GM12878 (cell line): ENCODE results near the gene NAA60. TPM values are rescaled to one million over a fixed set of nuclear protein-coding genes. Genes with fewer than 3 reads are reported as not detected.

ENCODE experiments used
- BMI1 ChIP-seq: fragments of 450-650 bp; IDR thresholded peaks from 2 replicates; pipeline ENCODE4 v1.6.1; 2016; ENCODE audit warnings: mild to moderate bottlenecking, moderate library complexity, borderline replicate concordance
- CEBPB ChIP-seq, 2 experiments: fragments of 150-350 bp in 1 of 2; IDR thresholded peaks; 2 replicates each; pipeline ENCODE4 v1.6.1; 2012 to 2014; ENCODE audit warnings: low read depth in 2 of 2, low read length in 2 of 2, borderline replicate concordance in 1 of 2, inconsistent platforms in 1 of 2
- CHD4 ChIP-seq: fragments of 200-600 bp; sonication (generic); IDR thresholded peaks from 2 replicates; pipeline ENCODE4 v1.6.1; 2016; ENCODE audit warnings: mild to moderate bottlenecking
- DPF2 ChIP-seq: fragments of 450-650 bp; IDR thresholded peaks from 2 replicates; pipeline ENCODE4 v1.6.1; 2017; ENCODE audit warnings: mild to moderate bottlenecking
- EP300 ChIP-seq, 2 experiments: fragments of 150-350 bp in 1 of 2; IDR thresholded peaks; 2 replicates each; pipeline ENCODE4 v1.6.1; 2011 to 2012; ENCODE audit warnings: low read depth in 2 of 2, low read length in 2 of 2, borderline replicate concordance in 1 of 2, improper control_type of control experiment in 1 of 2, inconsistent platforms in 1 of 2; ENCODE audit not compliant: control insufficient read depth in 1 of 2
- FOXM1 ChIP-seq: IDR thresholded peaks from 2 replicates; pipeline ENCODE4 v1.6.1; 2012; ENCODE audit warnings: low read depth, mild to moderate bottlenecking, inconsistent platforms, low read length, moderate library complexity
- GATAD2B ChIP-seq: fragments of 450-650 bp; conservative IDR thresholded peaks from 2 replicates; pipeline ENCODE4 v1.6.1; 2017; ENCODE audit warnings: low read depth, mild to moderate bottlenecking, moderate library complexity
- MEF2A ChIP-seq: IDR thresholded peaks from 2 replicates; pipeline ENCODE4 v1.6.1; 2011; ENCODE audit warnings: low read depth, mild to moderate bottlenecking, low read length, moderate library complexity; ENCODE audit not compliant: insufficient read depth
- NFIC ChIP-seq: IDR thresholded peaks from 2 replicates; pipeline ENCODE4 v1.6.1; 2012; ENCODE audit warnings: low read depth, mild to moderate bottlenecking, inconsistent platforms, low read length, moderate library complexity
- NFXL1 ChIP-seq: fragments of 450-650 bp; IDR thresholded peaks from 2 replicates; pipeline ENCODE4 v1.6.1; 2017; ENCODE audit warnings: antibody characterized with exemption, mild to moderate bottlenecking, borderline replicate concordance
- NR2F1 ChIP-seq: fragments of 450-650 bp; conservative IDR thresholded peaks from 2 replicates; pipeline ENCODE4 v1.6.1; 2017; ENCODE audit warnings: mild to moderate bottlenecking
- PAX5 ChIP-seq: IDR thresholded peaks from 2 replicates; pipeline ENCODE4 v1.6.1; 2011; ENCODE audit warnings: low read depth, low read length, borderline replicate concordance
- SREBF1 ChIP-seq: IDR thresholded peaks from 2 replicates; pipeline ENCODE4 v1.6.1; 2012; ENCODE audit warnings: mild to moderate bottlenecking, low read length
- SRF ChIP-seq, 2 experiments: IDR thresholded peaks; 2 replicates each; pipeline ENCODE4 v1.6.1; 2011; ENCODE audit warnings: low read depth in 2 of 2, low read length in 2 of 2, mild to moderate bottlenecking in 1 of 2, moderate library complexity in 1 of 2
- STAT1 ChIP-seq: fragments of 450-650 bp; conservative IDR thresholded peaks from 2 replicates; pipeline ENCODE4 v1.6.1; 2014; ENCODE audit warnings: antibody characterized with exemption, mild to moderate bottlenecking
- ZBED1 ChIP-seq: IDR thresholded peaks from 2 replicates; pipeline ENCODE4 v1.6.1; 2016; ENCODE audit warnings: borderline replicate concordance
- polyA plus RNA-seq, 11 experiments: library from polyadenylated mRNA; depleted of rRNA in 4 of 11; unstranded in 6 of 11; stranded (reverse) in 5 of 11; fragments of >200 nt; fragmentation: Nextera tagmentation in 4 of 11; fragmentation: Illumina TruSeq in 1 of 11; extraction: Ambion mirVana in 4 of 11; extraction: Trizol in 1 of 11; gene quantifications; 1 replicate in 1 of 11; 2 replicates in 10 of 11; pipeline versions ENCODE4 v1.2.1 to v1.2.3, GENCODE V29; 2011 to 2016; ENCODE audit warnings: inconsistent platforms in 2 of 11, missing spikeins in 2 of 11, low read depth in 1 of 11
- total RNA-seq, 4 experiments: library from RNA; depleted of rRNA in 3 of 4; stranded (reverse); fragments of >200 nt in 3 of 4; fragmentation: Illumina TruSeq in 1 of 4; extraction: Trizol in 1 of 4; gene quantifications; 2 replicates each; pipeline versions ENCODE4 v1.2.1 to v1.2.3, GENCODE V29; 2013 to 2021
- TF ChIP-seq, protein P1 (sequence below): IDR thresholded peaks from 2 replicates; pipeline ENCODE4 v1.6.1; 2011; ENCODE audit warnings: mild to moderate bottlenecking, low read depth, low read length, moderate library complexity; ENCODE audit not compliant: insufficient replicate concordance
- TF ChIP-seq, protein P2 (sequence below): IDR thresholded peaks from 2 replicates; pipeline ENCODE4 v1.6.1; 2012; ENCODE audit warnings: low read depth, low read length, improper control_type of control experiment
- TF ChIP-seq, protein P3 (sequence below): fragments of 150-350 bp; IDR thresholded peaks from 2 replicates; pipeline ENCODE4 v1.6.1; 2016; ENCODE audit warnings: low read depth, low read length
- TF ChIP-seq, protein P4 (sequence below): fragments of 450-650 bp; IDR thresholded peaks from 2 replicates; pipeline ENCODE4 v1.6.1; 2017; ENCODE audit warnings: antibody characterized with exemption, mild to moderate bottlenecking, moderate library complexity

NAA60 gene
- total and polyA plus RNA-seq, 10 of the 15 experiments (the other 5 are each of a cell fraction or from before 2014, with no cell fraction given) = 6.2 to 43.1 (median 34.6) TPM

DNA sequence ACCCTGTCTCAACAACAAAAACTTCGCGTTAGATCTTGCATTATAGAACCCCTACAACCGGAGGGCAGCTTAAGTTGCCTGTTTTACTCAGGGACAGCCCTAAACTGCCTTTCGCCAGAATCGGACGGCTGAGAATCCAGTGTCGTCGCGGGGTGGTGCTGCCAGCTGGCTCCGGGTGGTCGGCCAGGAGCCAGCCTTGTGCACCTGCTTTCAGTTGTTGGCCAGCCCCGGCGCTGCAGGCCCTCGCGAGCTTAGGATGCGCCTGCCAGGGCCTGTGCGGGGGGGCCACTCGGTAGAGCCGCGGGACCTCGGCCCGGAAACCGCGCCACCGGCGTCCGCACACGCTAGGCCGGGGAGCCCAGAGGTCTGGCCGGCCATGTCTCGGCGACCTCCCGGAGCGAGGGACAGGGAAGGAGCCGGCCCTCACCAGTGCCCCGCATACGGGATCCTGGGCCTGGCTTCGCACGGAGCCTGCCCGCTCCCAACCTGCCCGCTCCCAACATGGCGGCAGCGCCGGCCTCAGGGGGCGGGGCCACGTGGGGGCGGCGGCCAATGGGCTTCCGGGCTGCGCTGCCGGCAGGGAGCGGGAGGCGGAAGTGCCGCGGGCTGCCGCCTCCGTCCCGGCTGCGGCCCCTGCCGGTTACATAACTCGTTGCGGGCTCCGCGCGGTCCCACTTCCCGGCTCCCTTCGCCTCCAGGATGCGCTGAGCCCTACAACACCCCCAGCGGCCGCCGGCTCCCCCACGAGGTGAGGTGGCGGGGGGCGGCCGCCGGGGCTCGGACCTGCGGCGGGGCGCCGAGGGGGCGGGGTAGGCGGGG, 14.2 kb downstream of the NAA60 start (continued):
- TF ChIP-seq, protein P1, sequence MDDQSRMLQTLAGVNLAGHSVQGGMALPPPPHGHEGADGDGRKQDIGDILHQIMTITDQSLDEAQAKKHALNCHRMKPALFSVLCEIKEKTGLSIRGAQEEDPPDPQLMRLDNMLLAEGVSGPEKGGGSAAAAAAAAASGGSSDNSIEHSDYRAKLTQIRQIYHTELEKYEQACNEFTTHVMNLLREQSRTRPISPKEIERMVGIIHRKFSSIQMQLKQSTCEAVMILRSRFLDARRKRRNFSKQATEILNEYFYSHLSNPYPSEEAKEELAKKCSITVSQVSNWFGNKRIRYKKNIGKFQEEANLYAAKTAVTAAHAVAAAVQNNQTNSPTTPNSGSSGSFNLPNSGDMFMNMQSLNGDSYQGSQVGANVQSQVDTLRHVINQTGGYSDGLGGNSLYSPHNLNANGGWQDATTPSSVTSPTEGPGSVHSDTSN = no peak
- TF ChIP-seq DPF2 (no peak; the same call in 1 of the 2 replicates), CEBPB (IDR thresholded peaks at IDR 0.05; ENCODE audit: borderline replicate concordance in 1 of 2, low read depth in 2 of 2, low read length in 2 of 2) (no peak), STAT1 (peak; percentile 78), CHD4 (no peak), ZBED1 (no peak), NFXL1 (no peak), NFIC (no peak), NR2F1 (0 out of 2 replicates have a peak, but pooled peaks have one; percentile 34), FOXM1 (no peak), SREBF1 (no peak), BMI1 (no peak), EP300 (IDR thresholded peaks at IDR 0.05; ENCODE audit: borderline replicate concordance in 1 of 2, control insufficient read depth in 1 of 2, low read depth in 2 of 2, low read length in 2 of 2) (no peak), PAX5 (no peak; the same call in 1 of the 2 replicates), SRF (IDR thresholded peaks at IDR 0.05; ENCODE audit: low read depth in 2 of 2, low read length in 2 of 2) (no peak), MEF2A (no peak), GATAD2B (peak; percentile 95)
- TF ChIP-seq, protein P2, sequence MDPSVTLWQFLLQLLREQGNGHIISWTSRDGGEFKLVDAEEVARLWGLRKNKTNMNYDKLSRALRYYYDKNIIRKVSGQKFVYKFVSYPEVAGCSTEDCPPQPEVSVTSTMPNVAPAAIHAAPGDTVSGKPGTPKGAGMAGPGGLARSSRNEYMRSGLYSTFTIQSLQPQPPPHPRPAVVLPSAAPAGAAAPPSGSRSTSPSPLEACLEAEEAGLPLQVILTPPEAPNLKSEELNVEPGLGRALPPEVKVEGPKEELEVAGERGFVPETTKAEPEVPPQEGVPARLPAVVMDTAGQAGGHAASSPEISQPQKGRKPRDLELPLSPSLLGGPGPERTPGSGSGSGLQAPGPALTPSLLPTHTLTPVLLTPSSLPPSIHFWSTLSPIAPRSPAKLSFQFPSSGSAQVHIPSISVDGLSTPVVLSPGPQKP = peak; percentile 67
- TF ChIP-seq, protein P3, sequence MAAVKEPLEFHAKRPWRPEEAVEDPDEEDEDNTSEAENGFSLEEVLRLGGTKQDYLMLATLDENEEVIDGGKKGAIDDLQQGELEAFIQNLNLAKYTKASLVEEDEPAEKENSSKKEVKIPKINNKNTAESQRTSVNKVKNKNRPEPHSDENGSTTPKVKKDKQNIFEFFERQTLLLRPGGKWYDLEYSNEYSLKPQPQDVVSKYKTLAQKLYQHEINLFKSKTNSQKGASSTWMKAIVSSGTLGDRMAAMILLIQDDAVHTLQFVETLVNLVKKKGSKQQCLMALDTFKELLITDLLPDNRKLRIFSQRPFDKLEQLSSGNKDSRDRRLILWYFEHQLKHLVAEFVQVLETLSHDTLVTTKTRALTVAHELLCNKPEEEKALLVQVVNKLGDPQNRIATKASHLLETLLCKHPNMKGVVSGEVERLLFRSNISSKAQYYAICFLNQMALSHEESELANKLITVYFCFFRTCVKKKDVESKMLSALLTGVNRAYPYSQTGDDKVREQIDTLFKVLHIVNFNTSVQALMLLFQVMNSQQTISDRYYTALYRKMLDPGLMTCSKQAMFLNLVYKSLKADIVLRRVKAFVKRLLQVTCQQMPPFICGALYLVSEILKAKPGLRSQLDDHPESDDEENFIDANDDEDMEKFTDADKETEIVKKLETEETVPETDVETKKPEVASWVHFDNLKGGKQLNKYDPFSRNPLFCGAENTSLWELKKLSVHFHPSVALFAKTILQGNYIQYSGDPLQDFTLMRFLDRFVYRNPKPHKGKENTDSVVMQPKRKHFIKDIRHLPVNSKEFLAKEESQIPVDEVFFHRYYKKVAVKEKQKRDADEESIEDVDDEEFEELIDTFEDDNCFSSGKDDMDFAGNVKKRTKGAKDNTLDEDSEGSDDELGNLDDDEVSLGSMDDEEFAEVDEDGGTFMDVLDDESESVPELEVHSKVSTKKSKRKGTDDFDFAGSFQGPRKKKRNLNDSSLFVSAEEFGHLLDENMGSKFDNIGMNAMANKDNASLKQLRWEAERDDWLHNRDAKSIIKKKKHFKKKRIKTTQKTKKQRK = no peak
- TF ChIP-seq, protein P4, sequence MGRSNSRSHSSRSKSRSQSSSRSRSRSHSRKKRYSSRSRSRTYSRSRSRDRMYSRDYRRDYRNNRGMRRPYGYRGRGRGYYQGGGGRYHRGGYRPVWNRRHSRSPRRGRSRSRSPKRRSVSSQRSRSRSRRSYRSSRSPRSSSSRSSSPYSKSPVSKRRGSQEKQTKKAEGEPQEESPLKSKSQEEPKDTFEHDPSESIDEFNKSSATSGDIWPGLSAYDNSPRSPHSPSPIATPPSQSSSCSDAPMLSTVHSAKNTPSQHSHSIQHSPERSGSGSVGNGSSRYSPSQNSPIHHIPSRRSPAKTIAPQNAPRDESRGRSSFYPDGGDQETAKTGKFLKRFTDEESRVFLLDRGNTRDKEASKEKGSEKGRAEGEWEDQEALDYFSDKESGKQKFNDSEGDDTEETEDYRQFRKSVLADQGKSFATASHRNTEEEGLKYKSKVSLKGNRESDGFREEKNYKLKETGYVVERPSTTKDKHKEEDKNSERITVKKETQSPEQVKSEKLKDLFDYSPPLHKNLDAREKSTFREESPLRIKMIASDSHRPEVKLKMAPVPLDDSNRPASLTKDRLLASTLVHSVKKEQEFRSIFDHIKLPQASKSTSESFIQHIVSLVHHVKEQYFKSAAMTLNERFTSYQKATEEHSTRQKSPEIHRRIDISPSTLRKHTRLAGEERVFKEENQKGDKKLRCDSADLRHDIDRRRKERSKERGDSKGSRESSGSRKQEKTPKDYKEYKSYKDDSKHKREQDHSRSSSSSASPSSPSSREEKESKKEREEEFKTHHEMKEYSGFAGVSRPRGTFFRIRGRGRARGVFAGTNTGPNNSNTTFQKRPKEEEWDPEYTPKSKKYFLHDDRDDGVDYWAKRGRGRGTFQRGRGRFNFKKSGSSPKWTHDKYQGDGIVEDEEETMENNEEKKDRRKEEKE = no peak
